GM21825 (cell line): ENCODE results near the gene CDK6.
"Not testable (repeated sequence)": the region's sequence is repeated elsewhere in the genome, so short reads cannot be mapped to it uniquely, and the experiment has no call there.

Experiments
- ATAC-seq: cut with Tn5 transposase; IDR thresholded peaks from one replicate; pipeline ENCODE4 v1.9.1; 2021; ENCODE audit warnings: mild to moderate bottlenecking, moderate library complexity; ENCODE audit not compliant: unreplicated experiment

The CDK6 gene

GRCh38 chr7:92763636-92764423, 72.5 kb downstream of the CDK6 start:
- ATAC-seq: no peak

- no peak for ATAC-seq
These were observed 73.5 kb downstream of the CDK6 start for GRCh38 chr7:92762851-92763250.

GRCh38 chr7:92761391-92762097, 74.8 kb downstream of the CDK6 start:
- no peak for ATAC-seq

GRCh38 chr7:92758796-92759431, 77.5 kb downstream of the CDK6 start:
- ATAC-seq: no peak

- ATAC-seq: not testable (repeated sequence)
These were observed 79.0 kb downstream of the CDK6 start for GRCh38 chr7:92757311-92757910.

- ATAC-seq: no peak
These were observed 80.7 kb downstream of the CDK6 start for GRCh38 chr7:92755680-92756079.

GRCh38 chr7:92754919-92755581, 81.3 kb downstream of the CDK6 start:
- no peak for ATAC-seq

- no peak for ATAC-seq
These were observed 82.8 kb downstream of the CDK6 start for GRCh38 chr7:92753614-92754013.

GRCh38 chr7:92751902-92752901, 84.2 kb downstream of the CDK6 start:
- ATAC-seq: no peak

GRCh38 chr7:92750946-92751345, 85.4 kb downstream of the CDK6 start:
- no peak for ATAC-seq

GRCh38 chr7:92750447-92750839, 85.9 kb downstream of the CDK6 start:
- ATAC-seq: no peak

- ATAC-seq: no peak
These were observed 86.4 kb downstream of the CDK6 start for GRCh38 chr7:92749832-92750446.

GRCh38 chr7:92749327-92749755, 87.0 kb downstream of the CDK6 start:
- no peak for ATAC-seq

GRCh38 chr7:92748495-92748894, 87.9 kb downstream of the CDK6 start:
- no peak for ATAC-seq

- ATAC-seq: no peak
These were observed 89.1 kb downstream of the CDK6 start for GRCh38 chr7:92747041-92747835.

GRCh38 chr7:92745241-92745640, 91.1 kb downstream of the CDK6 start:
- no peak for ATAC-seq

GRCh38 chr7:92744180-92744579, 92.2 kb downstream of the CDK6 start:
- not testable (repeated sequence) for ATAC-seq

- ATAC-seq: no peak
These were observed 94.2 kb downstream of the CDK6 start for GRCh38 chr7:92742186-92742585.
